A204.1 (cell line): ENCODE measurements around the gene HOXD3.

ENCODE experiments used
- FAIRE-seq: peaks from 2 replicates; lab custom pipeline; 2012; peaks lifted over from hg19 to GRCh38; lab: Jason Lieb, UNC

Gene HOXD3

GRCh38 chr2:176177580-176178037 lies 20.5 kb downstream of the HOXD3 start:
- no peak for FAIRE-seq

DNA sequence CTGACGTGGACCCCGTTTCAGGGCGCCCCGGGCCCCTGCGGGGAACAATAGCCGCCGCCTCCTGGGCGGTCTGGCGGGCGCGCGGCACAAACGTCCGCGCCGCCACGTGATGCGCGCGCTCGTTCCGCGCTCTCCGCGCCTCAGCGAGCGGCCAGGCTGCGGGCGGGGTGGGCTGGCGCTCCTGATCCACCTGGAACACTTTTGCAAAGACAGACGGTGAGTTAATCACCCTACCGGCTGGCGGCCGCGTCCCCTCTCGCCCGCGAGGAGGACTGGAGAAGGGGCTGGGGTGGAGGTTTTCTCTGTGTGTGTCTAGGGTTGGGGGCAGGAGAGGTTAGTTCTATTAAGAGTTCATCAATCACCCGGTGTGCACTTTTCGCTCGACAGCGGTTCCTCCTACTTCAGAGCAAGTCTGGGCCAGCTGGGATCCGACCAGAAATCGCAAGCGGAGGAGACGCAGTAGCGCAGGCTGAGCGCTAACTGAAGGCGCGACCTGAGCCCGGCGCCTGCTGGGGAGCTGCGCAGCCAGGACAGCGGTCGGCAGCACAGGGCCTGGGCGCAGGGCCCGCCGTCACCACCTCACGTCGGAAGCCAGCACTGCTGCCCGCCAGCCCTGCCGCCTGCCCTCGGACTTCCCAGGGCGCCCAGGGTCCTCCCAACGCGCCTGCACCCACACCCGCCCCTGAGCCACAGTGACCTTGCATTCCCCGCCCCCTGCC lies 21.1 kb downstream of the HOXD3 start:
- no peak for FAIRE-seq

DNA sequence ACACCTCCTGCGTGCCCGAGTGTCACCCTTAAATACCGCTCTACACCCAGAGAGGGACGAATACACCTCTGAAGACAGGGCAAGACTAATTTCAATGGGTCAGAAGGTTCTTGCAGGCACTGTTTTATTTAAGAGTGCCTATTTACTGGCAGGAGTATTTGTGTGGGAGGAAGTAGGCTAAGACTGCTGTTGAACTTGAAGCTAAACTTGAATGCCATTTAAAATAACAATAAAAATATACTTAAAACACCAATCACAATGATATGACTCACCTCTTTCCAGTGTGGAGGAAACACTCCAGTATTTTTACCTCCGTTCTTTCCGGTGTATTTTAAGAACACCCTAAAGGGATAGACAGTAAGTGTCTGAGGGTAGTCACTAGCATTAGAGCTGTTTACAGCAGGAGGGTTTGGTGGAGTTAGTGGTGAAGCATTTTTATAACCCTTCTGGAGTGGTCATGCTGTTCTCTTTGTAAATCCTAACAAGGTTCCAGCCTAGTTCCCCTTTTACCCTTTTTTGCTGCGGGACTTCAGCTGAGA lies 21.7 kb downstream of the HOXD3 start:
- FAIRE-seq, result no peak

- FAIRE-seq, result no peak
These were observed 24.4 kb downstream of the HOXD3 start for GRCh38 chr2:176181551-176181950.

- no peak for FAIRE-seq
These were observed 25.6 kb downstream of the HOXD3 start for GRCh38 chr2:176182671-176183070.

DNA sequence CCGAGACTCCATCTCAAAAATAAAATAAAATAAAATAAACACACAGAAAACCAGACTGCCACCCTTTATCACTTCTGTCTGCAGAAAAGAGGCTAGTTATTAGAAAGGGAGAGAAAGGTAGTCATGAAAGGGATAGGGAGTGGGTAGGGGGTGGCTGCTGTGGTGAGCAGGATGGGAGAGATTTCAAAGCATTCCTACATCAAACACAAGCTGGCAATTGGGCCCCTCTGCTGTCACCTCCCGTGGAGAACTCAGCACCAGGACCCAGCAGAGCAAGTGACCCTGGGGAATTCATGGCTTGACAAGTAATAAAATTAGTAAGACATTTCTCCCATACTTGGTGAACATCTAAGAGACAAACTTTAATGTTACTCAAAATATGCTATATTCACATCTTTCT lies 27.6 kb downstream of the HOXD3 start:
- FAIRE-seq, result no peak

DNA sequence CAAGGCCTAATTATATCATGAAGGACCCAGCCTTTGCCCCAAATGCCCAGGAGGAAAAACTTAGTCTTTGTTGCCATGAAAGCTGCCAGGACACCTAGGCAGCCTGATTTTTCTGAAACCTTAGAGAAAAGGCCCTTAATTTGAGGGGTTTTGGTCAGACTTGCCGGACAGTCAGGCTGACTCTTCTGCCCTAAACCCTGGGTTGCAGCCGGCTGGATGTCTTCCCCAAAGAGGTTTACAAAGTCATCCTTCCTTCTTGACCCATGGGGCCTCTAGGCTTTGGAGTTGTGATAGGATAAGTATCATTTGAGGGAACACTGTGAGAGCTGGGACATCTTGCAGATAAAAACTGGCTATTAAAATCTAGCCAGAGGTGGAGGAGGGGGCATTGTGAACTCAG lies 28.9 kb downstream of the HOXD3 start:
- FAIRE-seq, result no peak

- FAIRE-seq, result no peak
These were observed 30.2 kb downstream of the HOXD3 start for GRCh38 chr2:176187200-176187898.

GRCh38 chr2:176187899-176188773 lies 31.0 kb downstream of the HOXD3 start, which contains the start of gene HOXD1:
TSS of gene HOXD1 (plus strand) at chr2:176188668. CDS start at chr2:176188802, 134 bp downstream.
- FAIRE-seq, result no peak

- no peak for FAIRE-seq
These were observed 31.9 kb downstream of the HOXD3 start for GRCh38 chr2:176188774-176189680.

DNA sequence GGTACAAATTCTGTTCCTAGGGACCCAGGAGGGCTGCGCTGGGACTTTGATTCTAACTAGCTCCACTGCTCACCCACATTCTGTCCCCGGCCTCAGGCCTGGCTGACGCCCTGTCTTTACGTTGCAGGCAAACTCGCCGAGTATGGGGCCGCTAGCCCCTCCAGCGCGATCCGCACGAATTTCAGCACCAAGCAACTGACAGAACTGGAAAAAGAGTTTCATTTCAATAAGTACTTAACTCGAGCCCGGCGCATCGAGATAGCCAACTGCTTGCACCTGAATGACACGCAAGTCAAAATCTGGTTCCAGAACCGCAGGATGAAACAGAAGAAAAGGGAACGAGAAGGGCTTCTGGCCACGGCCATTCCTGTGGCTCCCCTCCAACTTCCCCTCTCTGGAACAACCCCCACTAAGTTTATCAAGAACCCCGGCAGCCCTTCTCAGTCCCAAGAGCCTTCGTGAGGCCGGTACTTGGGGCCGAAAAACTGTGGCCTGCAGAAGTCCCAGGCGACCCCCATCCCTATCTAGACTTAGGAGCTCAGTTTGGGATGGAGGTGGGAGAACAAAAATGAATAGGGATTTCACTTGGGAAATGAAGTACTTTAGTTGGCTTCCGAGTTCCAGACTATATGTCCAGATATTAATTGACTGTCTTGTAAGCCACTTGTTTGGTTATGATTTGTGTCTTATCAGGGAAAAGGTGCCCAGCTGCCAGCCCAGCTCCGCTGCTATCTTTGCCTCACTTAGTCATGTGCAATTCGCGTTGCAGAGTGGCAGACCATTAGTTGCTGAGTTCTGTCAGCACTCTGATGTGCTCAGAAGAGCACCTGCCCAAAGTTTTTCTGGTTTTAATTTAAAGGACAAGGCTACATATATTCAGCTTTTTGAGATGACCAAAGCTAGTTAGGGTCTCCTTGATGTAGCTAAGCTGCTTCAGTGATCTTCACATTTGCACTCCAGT lies 32.9 kb downstream of the HOXD3 start:
- no peak for FAIRE-seq

- no peak for FAIRE-seq
These were observed 35.2 kb downstream of the HOXD3 start for GRCh38 chr2:176192351-176192750.

DNA sequence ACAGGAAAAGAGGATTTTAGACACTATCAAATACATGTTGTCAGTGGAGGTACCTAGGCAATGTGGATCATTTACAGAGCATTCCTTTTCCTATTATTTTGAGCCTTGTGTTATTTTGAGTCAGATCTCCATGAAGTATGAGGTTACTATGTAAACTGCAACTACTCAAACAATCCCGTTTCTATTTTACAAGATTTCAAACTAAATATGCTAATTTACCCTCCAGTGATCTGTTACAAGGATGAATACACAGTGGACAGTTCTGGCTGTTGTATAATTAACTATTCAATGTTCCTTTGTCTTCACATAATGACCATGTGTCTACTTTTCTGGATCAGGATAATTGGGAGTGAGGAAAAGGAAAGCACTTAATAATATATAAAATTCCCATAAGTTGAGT lies 35.9 kb downstream of the HOXD3 start:
- FAIRE-seq, result no peak

GRCh38 chr2:176199902-176200301 lies 42.8 kb downstream of the HOXD3 start:
- no peak for FAIRE-seq

DNA sequence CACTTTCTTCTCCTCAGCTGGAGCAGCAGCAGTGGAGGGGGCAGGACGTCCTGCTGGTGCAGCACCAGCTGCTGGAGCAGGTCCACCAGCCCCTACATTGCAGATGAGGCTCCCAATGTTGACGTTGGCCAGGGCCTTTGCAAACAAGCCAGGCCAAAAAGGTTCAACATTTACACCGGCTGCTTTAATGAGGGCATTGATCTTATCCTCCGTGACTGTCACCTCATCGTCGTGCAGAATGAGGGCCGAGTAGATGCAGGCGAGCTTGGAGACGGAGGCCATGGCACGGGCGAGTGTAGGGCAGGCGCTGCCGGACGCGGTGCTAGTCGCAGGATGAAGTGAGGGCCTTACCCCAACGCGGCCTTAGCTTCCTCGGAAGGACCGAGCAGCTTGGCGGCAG lies 43.9 kb downstream of the HOXD3 start:
- no peak for FAIRE-seq

DNA sequence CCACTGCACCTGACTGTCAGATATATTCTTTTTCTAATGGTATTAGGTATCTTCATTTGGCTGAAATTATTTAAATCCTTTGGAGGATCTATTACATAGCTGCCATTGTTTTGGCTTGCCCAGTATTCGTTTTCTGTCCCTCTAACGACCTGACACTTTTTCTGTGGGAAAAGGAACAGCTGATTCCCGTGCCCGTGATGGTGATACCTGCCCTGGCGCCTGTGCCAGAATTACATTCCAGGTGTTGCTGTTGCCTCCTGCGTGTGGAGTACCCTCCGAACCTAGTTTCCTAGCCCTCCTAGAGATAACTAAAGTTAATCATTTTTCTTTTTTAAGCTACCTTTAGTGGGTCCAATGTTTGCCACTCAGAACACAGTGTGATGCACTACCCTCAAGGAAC lies 45.4 kb downstream of the HOXD3 start:
- FAIRE-seq, result no peak

DNA sequence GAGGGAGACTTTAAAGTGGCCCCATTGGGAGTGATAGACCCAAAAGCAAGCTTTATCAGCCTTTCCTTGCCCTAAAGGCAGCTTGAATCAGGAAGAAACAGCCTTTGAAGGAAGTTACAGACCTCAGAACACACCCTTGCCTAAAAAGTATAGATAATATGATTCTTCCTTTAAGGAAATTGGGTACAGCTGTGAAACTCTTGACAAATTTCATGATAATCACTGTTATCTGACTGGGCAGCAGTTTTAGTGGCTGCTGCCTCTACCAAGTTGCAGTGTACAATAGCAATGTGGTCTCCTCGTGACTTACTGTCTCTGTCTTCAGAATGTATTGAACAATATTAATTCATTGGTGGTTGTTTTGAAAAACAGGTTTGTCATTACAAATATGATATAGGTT lies 48.0 kb downstream of the HOXD3 start:
- no peak for FAIRE-seq

DNA sequence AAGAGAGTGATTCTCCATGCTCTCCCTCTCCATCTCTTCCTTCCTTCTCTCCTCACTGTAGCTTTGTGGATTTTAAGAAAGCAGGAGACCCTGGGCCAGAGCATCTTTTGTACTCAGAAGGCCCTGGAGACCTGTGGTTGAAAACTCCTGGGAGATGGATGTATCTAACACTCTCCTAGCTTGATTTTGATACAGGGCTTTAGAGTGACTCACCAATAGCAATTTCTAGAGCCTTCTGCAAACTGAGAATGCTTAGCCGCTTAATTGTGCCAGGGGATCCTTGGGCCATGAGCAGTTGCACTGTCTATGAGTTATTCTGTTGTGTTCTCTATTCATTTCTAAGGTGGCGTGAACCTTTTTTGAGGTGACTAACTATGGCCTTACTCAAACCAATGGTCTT lies 49.0 kb downstream of the HOXD3 start:
- no peak for FAIRE-seq

- no peak for FAIRE-seq
These were observed 49.6 kb downstream of the HOXD3 start for GRCh38 chr2:176206682-176207081.

GRCh38 chr2:176211110-176211509 lies 54.0 kb downstream of the HOXD3 start:
- FAIRE-seq, result no peak
